ENCODE results near the gene ZNF552.

The ZNF552 gene

DNA sequence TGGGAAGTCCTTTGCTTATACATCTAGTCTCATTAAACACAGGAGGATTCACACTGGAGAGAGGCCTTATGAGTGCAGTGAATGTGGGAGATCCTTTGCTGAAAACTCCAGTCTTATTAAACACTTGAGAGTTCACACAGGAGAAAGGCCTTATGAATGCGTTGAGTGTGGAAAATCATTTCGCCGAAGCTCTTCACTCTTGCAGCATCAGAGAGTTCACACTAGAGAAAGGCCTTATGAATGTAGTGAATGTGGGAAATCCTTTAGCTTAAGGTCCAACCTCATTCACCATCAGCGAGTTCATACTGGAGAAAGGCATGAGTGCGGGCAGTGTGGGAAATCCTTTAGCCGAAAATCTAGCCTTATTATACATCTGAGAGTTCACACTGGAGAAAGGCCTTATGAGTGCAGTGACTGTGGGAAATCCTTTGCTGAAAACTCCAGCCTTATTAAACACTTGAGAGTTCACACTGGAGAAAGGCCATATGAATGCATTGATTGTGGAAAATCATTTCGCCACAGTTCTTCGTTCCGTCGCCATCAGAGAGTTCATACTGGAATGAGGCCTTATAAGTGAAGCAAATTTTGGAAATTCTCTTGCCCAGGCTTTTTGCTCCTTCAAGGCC, 35.4 kb downstream of the ZNF552 start:
- in situ Hi-C loops (cut with MboI; ENCODE audit: low sequenced_read_pairs), result no loop called here

DNA sequence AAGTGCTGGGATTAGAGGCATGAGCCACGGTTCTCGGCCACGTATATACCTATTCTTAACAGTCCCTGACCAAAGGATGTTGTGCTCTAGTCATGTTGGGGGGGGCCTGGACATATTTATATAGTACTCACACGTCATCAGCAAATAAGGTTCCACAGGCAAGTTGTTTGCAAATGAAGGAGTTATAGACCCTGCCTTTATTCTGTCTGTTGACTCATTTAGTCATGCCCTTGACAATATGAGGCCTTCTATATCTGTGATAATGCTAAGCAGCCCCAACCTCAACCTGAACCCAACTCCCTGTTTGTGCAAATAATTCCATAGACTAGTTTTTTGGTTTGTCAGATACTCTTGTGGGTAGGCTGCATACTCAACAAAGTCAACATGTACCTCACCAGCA, 36.4 kb downstream of the ZNF552 start:
- in situ Hi-C loops (cut with MboI; ENCODE audit: low sequenced_read_pairs), result no loop called here

- in situ Hi-C loops (cut with MboI; ENCODE audit: low sequenced_read_pairs), result no loop called here
Observed at GRCh38 chr19:57776764-57777296, 37.9 kb downstream of the ZNF552 start.

DNA sequence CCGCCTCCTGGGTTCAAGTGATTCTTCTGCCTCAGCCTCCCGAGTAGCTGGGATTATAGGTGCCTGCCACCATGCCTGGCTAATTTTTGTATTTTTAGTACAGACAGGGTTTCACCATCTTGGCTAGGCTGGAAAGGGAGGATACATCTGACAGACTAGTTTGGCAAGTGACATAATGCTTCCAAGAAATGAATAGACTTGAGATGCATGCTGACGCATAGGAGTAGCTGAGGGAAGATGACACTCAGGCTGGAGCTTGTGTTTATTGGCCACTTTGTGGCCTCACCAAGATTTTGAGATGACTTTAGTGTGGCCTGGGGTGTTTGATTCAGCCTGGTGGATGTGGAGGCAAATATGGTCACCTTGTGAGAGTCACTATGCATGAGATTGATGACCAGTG, 41.2 kb downstream of the ZNF552 start:
- in situ Hi-C loops (cut with MboI; ENCODE audit: low sequenced_read_pairs), result no loop called here

- in situ Hi-C loops (cut with MboI; ENCODE audit: low sequenced_read_pairs), result no loop called here
Observed at GRCh38 chr19:57771417-57771816, 43.3 kb downstream of the ZNF552 start.

DNA sequence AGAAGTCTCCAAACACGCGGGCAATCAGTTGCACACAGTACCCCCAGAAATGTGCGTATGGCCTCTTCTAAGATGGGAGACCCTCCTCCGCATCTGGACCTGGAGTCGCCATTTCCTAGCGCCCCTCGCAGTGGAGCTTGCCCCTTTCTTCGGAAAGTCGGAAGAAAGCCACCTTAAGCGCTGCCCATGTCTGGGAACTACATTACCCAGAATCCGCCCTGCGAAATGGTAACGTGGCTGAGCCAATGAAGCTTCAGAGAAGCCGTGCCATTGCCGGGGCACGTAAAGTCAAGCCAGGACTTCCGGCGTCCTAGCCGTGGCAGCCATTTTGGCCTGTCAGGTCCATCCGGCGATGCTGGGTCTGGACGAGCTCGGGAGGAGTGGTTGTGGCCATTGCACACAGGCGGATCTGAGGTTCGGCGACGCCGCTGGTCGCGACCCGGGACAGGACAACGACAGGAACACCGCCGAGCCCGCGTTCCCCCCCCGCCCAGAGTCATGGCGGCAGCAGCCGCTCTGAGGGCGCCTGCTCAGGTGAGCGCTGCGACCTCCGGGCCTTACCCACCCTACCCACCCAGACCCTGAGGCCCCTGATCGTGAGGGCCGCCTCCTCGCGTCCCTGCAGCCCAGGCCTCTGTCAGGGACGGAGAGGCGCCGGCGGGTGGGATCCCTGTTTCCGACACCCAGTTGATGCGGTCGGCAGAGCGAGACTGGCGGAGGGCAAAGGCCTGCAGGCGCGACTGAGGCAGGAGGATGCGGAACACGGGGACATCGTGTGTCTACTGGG, 45.2 kb downstream of the ZNF552 start, which contains the start of gene ZNF586:
Gene ZNF586 (plus strand): TSS at position 332 of the 787 bp plus-strand sequence. CDS start 167 bp downstream, at position 499.
- in situ Hi-C loops (cut with MboI; ENCODE audit: low sequenced_read_pairs), result no loop called here

- in situ Hi-C loops (cut with MboI; ENCODE audit: low sequenced_read_pairs), result no loop called here
Observed at GRCh38 chr19:57759096-57759495, 55.6 kb downstream of the ZNF552 start.

- in situ Hi-C loops (cut with MboI; ENCODE audit: low sequenced_read_pairs), result no loop called here
Observed at GRCh38 chr19:57757941-57758340, 56.8 kb downstream of the ZNF552 start.
